OCI-LY7 (cell line): ENCODE results near the gene GAB3. TPM values are rescaled to one million over a fixed set of nuclear protein-coding genes. Genes with fewer than 3 reads are reported as not detected.

Experiments used
- BruUV-seq: library from RNA; stranded (reverse); fragments of 400-500 nt; replicated peaks from 2 replicates; lab custom pipeline; 2021; lab: Mats Ljungman, UMichigan
- CTCF ChIA-PET: fragments of 300-600 bp; sonication (Branson Sonifier 250); formaldehyde crosslinking; loops from one replicate; lab custom pipeline; 2022; ENCODE audit warnings: antibody characterized with exemption; ENCODE audit not compliant: unreplicated experiment; lab: Charles Lee
- POLR2A ChIA-PET: fragments of 300-600 bp; sonication (Branson Sonifier 250); formaldehyde crosslinking; loops from one replicate; lab custom pipeline; 2022; ENCODE audit warnings: antibody characterized with exemption; lab: Charles Lee
- DNase-seq: peaks from one replicate; pipeline ENCODE4 v3.0.0-alpha.2; 2015; ENCODE audit warnings: low spot score
- H2AFZ ChIP-seq: fragments of 200-600 bp; sonication (generic), shearing (Covaris generic); 2 replicates; pipeline ENCODE4 v1.6.1; 2014; ENCODE audit warnings: mild to moderate bottlenecking, antibody characterized with exemption, low read length, moderate library complexity
- H3K27ac ChIP-seq: fragments of 200-600 bp; sonication (generic); 2 replicates; pipeline ENCODE4 v1.5.1; 2014; ENCODE audit warnings: mixed run types, low read depth, mild to moderate bottlenecking, moderate library complexity, low read length, inconsistent platforms; ENCODE audit not compliant: poor library complexity, severe bottlenecking
- H3K36me3 ChIP-seq: fragments of 200-600 bp; sonication (generic); 2 replicates; pipeline ENCODE4 v1.6.1; 2014; ENCODE audit warnings: mild to moderate bottlenecking, antibody characterized with exemption, low read length, moderate library complexity, mixed read lengths; ENCODE audit not compliant: insufficient read depth
- H3K4me1 ChIP-seq: fragments of 200-600 bp; sonication (generic); 2 replicates; pipeline ENCODE4 v1.5.1; 2014; ENCODE audit warnings: mild to moderate bottlenecking, low read length; ENCODE audit not compliant: insufficient read depth, poor library complexity, severe bottlenecking
- H3K4me2 ChIP-seq: fragments of 200-600 bp; sonication (generic); 2 replicates; pipeline ENCODE4 v1.6.1; 2014; ENCODE audit warnings: mild to moderate bottlenecking, low read length
- H3K4me3 ChIP-seq: fragments of 200-600 bp; sonication (generic); 2 replicates; pipeline ENCODE4 v1.5.1; 2014; ENCODE audit warnings: mild to moderate bottlenecking, low read depth, low read length; ENCODE audit not compliant: poor library complexity, severe bottlenecking
- H3K79me2 ChIP-seq: fragments of 200-600 bp; sonication (generic); 2 replicates; pipeline ENCODE4 v1.6.1; 2016; ENCODE audit warnings: low read depth, mild to moderate bottlenecking, low read length, moderate library complexity, mixed read lengths; ENCODE audit not compliant: insufficient read depth
- H3K9me2 ChIP-seq: fragments of 200-600 bp; sonication (generic); 2 replicates; pipeline ENCODE4 v1.6.1; 2016; ENCODE audit warnings: mild to moderate bottlenecking, low read length, mixed read lengths; ENCODE audit not compliant: insufficient read depth
- H3K9me3 ChIP-seq: fragments of 200-600 bp; sonication (generic); 2 replicates; pipeline ENCODE4 v1.6.1; 2014; ENCODE audit warnings: mild to moderate bottlenecking, mixed run types, low read length, mixed read lengths
- H4K20me1 ChIP-seq: fragments of 200-600 bp; sonication (generic); 2 replicates; pipeline ENCODE4 v1.6.1; 2014; ENCODE audit warnings: mild to moderate bottlenecking, antibody characterized with exemption, low read length, moderate library complexity, mixed read lengths; ENCODE audit not compliant: insufficient read depth
- CTCF ChIP-seq: fragments of 200-600 bp; sonication (generic); conservative IDR thresholded peaks from 2 replicates; pipeline ENCODE4 v1.5.1; 2014; ENCODE audit warnings: mild to moderate bottlenecking, antibody characterized with exemption, low read length, moderate library complexity, mixed read lengths
- EZH2phosphoT487 ChIP-seq: fragments of 200-600 bp; sonication (generic); IDR thresholded peaks from 2 replicates; pipeline ENCODE4 v1.6.1; 2018; ENCODE audit warnings: low read depth, borderline replicate concordance, mild to moderate bottlenecking, mixed run types, antibody characterized with exemption, low read length, moderate library complexity, mixed read lengths
- intact Hi-C: fragments of 100-400 bp; cut with micrococcal nuclease; formaldehyde crosslinking; loops from one replicate; pipeline ENCODE4 v1.10.0; 2022; ENCODE audit not compliant: unreplicated experiment
- total RNA-seq, 2 experiments: library from RNA; depleted of rRNA in 1 of 2; stranded (reverse); fragments of >200 nt in 1 of 2; shearing (Covaris generic) in 1 of 2; gene quantifications; 2 replicates each; pipeline ENCODE4 v1.2.3, GENCODE V29; 2014 to 2022

GAB3 gene
- total RNA-seq, 2 experiments from 2014 or later = 0.09 to 0.38 TPM

GRCh38 chrX:154776753-154777152 lies 25.9 kb upstream of the GAB3 start:
- DNase-seq = no peak
- no peaks in the 10 kb centered on the region for H3K9me3 ChIP-seq
- no peaks in the 10 kb centered on the region for H3K79me2 ChIP-seq
- ChIA-PET CTCF (no interaction called here), POLR2A (no interaction called here)
- H4K20me1 ChIP-seq = no peaks in the 10 kb centered on the region
- H3K4me3 ChIP-seq = no peak overlapping the region
- peaks cover 61% of the 10 kb centered on the region for H3K36me3 ChIP-seq
- TF ChIP-seq CTCF = no peak
- TF ChIP-seq EZH2phosphoT487 = no peak
- no peak overlapping the region for H2AFZ ChIP-seq
- H3K4me1 ChIP-seq = no peaks in the 10 kb centered on the region
- intact Hi-C loops = no loop called here
- BruUV-seq = no TSS peak
- no peaks in the 10 kb centered on the region for H3K9me2 ChIP-seq
- no peak overlapping the region for H3K4me2 ChIP-seq
- no peak overlapping the region for H3K27ac ChIP-seq

DNA sequence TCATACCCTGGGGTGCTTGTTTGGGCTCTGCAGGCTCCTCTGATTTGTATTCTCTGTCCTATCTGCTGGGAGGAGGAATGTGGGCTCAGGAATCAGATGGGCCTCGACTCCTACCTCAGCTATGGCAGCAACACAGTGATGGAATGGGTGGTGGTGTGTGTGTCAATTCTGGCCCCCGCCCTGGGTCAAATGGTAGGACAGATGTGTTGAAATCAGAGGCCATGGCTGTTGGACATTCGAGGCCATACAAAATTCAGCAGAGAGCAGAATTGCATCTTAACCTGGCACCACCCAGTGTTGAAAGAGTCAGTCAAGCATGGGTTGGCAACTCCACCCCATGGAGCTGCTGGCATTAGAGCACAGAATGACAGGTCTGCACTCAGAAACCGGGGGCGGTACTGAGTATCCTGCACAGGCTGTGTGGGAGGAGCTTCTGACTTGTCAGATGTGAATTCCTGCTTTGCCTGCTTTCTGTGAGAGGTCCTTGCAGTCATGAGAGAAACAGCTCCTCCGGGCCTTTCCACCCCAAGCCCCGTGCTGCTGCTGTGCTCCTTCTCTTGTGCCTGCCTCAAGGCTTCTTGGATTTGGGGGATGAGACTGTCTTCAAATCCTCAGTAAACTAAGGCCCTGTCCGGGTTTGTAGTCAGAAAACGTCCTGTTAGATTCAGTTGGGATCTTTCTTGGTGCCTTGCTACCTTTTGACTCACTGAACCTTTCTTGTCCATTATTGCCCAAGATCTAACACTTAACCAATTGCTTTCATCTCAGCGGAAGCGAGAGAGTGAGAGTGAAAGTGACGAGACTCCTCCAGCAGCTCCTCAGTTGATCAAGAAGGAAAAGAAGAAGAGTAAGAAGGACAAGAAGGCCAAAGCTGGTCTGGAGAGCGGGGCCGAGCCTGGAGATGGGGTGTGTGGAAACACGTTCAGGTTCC lies 24.8 kb upstream of the GAB3 start:
- H3K4me2 ChIP-seq = no peak overlapping the region
- H3K4me1 ChIP-seq = no peaks in the 10 kb centered on the region
- no peak overlapping the region for H3K27ac ChIP-seq
- no peaks in the 10 kb centered on the region for H3K9me2 ChIP-seq
- no TSS peak for BruUV-seq
- no peak overlapping the region for H3K4me3 ChIP-seq
- ChIA-PET CTCF (no interaction called here), POLR2A (no interaction called here)
- H3K79me2 ChIP-seq = no peaks in the 10 kb centered on the region
- no peaks in the 10 kb centered on the region for H4K20me1 ChIP-seq
- H3K9me3 ChIP-seq = no peaks in the 10 kb centered on the region
- no peak overlapping the region for H2AFZ ChIP-seq
- TF ChIP-seq CTCF (no peak), EZH2phosphoT487 (no peak)
- no peak for DNase-seq
- intact Hi-C loops = no loop called here
- H3K36me3 ChIP-seq = peaks cover 72% of the 10 kb centered on the region

- POLR2A ChIA-PET = no interaction called here
- no TSS peak for BruUV-seq
These were observed 23.7 kb upstream of the GAB3 start for GRCh38 chrX:154774622-154775021.

More at GRCh38 chrX:154774622-154775021, 23.7 kb upstream of the GAB3 start:
- intact Hi-C loops = no loop called here
- no peaks in the 10 kb centered on the region for H3K9me3 ChIP-seq
- H2AFZ ChIP-seq = no peak overlapping the region
- no peaks in the 10 kb centered on the region for H3K4me1 ChIP-seq
- H3K9me2 ChIP-seq = no peaks in the 10 kb centered on the region
- CTCF ChIA-PET = no interaction called here
- no peak overlapping the region for H3K4me3 ChIP-seq
- H3K27ac ChIP-seq = no peak overlapping the region
- no peak overlapping the region for H3K4me2 ChIP-seq
- peaks cover 82% of the 10 kb centered on the region for H3K36me3 ChIP-seq
- TF ChIP-seq EZH2phosphoT487 (no peak), CTCF (no peak)
- no peaks in the 10 kb centered on the region for H3K79me2 ChIP-seq
- no peaks in the 10 kb centered on the region for H4K20me1 ChIP-seq
- no peak for DNase-seq
